HK-2 (cell line): ENCODE results near the gene NCLN.
"Not testable (repeated sequence)": the region's sequence is repeated elsewhere in the genome, so short reads cannot be mapped to it uniquely, and the experiment has no call there.

Experiments
- DNase-seq: peaks from one replicate; pipeline ENCODE4 v3.0.0-alpha.2; 2018; ENCODE audit not compliant: unreplicated experiment

Gene NCLN

GRCh38 chr19:3154957-3155736, 30.6 kb upstream of the NCLN start:
- peak; percentile 89 for DNase-seq

DNA sequence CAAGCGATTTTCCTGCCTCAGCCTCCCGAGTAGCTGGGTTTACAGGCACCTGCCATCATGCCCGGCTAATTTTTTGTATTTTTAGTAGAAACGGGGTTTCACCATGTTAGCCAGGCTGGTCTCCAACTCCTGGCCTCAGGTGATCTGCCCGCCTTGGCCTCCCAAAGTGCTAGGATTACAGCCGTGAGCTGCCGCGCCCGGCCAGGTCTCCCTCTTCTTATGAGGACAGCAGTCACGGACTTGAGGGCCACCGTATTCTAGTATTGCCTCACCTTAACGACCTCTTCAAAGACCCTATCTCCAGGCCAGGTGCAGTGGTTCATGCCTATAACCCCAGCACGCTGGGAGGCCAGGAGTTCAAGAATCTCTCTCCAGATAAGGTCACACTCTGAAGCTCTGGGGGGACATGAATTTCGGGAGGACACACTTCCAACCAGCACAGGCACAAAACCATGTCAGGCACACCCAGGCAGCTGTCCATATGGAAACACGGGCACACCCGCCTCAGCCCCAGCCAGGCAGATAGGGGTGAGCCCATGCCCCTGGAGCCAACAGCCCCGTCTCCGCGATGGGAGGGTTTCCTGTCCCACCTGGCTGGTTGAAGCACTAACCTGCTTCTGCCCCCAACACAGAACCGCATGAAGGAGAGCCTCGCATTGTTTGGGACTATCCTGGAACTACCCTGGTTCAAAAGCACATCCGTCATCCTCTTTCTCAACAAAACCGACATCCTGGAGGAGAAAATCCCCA, 28.5 kb upstream of the NCLN start:
- no peak for DNase-seq

DNA sequence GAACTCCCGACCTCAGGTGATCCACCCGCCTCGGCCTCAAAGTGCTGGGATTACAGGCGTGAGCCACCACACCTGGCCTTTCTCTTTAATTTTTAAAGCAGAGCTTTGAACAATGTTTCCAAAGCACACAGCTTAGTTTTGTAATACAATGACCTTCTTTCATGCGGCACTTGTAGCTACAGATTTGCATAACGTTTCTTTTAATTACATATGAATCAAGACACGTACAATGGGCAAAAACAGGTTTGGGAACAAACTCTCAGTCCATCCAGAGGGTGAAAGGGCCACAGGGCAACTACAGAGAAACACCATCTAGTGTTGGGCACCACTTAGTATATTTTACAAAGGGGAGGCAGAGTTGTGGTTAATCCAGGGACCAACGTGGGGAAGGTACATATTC, 26.2 kb upstream of the NCLN start:
- no peak for DNase-seq

GRCh38 chr19:3160219-3160618, 25.5 kb upstream of the NCLN start:
- no peak for DNase-seq

GRCh38 chr19:3161453-3161852, 24.3 kb upstream of the NCLN start:
- no peak for DNase-seq

DNA sequence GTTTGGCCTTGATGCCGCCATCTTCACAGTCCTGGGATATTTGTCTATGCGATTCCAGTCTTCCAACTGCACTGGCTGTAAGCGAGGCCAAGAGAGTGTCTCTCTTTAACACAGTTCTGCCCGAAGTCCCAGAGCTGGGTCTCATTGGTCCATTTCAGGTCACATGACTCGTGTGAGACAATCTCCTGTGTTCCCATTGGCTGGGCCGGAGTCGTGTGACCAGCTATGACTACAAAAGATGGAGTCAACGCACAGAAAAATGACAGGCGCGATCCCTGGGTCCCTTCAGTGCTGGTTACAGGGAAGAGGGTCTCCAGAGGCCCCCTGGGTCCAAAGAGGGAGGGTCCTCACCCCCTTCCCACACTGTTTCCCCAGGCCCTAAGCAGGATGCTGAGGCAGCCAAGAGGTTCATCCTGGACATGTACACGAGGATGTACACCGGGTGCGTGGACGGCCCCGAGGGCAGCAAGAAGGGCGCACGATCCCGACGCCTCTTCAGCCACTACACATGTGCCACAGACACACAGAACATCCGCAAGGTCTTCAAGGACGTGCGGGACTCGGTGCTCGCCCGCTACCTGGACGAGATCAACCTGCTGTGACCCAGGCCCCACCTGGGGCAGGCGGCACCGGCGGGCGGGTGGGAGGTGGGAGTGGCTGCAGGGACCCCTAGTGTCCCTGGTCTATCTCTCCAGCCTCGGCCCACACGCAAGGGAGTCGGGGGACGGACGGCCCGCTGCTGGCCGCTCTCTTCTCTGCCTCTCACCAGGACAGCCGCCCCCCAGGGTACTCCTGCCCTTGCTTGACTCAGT, 23.1 kb upstream of the NCLN start:
- DNase-seq, result no peak

- peak; percentile 69 for DNase-seq
Observed at GRCh38 chr19:3163230-3163886, 22.4 kb upstream of the NCLN start.

DNA sequence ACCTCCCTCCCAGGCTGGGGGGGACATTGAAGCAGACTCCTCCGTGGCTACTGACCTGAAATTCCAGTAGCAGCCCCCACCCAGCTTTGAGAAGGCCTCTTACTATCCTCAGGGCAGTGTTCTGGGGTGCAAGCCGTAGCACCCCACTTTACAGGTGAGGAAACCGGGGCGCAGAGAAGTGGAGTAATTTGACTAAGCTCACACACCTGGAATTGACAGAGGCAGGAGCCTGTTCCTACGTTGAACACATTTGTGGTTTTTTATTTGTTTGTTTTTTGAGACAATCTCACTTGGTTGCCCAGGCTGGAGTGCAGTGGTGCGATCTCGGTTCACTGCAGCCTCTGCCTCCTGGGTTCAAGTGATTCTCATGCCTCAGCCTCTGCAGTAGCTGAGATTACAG, 21.8 kb upstream of the NCLN start:
- no peak for DNase-seq

GRCh38 chr19:3167533-3168272, 18.0 kb upstream of the NCLN start:
- no peak for DNase-seq

DNA sequence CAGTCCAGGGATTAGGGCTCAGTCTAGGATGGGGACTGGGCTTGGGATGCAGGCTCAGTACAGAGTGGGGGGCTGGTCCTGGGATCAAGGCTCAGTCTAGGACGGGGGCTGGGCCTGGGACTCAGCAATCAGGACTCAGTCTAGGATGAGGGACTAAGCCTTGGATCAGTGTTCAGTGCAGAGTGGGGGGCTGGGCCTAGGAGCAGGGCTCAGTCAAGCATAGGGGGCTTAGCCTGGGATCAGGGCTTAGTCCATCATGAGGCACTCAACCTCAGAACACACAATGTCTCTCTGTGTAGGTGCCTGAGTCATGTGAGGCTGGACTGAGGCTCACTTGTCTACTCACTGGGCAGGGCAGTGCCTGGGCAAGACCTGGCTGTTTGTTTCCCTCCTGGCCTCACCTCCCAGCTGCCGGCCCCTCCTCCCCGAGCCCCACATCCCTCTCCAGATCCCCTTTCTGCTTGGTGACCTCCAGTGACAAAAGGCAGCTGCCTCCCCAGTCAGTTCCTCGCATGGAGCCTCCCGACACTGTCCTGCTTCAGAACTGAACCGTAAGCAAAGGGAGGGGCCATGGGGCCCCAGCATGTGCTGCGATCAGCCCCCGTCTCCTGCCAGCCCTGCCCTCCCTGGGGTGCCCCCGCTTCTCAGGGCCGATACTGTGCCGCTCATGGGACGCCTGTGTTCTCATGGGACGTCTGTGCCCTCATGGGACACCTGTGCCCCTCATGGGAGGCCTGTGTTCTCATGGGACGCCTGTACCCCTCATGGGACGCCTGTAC, 13.6 kb upstream of the NCLN start:
- no peak for DNase-seq

DNA sequence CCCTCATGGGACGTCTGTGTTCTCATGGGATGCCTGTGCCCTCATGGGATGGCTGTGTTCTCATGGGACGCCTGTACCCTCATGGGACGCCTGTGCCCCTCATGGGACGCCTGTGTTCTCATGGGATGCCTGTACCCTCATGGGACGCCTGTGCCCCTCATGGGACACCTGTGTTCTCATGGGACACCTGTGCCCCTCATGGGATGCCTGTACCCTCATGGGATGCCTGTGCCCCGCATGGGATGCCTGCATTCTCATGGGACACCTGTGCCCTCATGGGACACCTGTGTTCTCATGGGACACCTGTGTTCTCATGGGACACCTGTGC, 13.1 kb upstream of the NCLN start:
- not testable (repeated sequence) for DNase-seq

DNA sequence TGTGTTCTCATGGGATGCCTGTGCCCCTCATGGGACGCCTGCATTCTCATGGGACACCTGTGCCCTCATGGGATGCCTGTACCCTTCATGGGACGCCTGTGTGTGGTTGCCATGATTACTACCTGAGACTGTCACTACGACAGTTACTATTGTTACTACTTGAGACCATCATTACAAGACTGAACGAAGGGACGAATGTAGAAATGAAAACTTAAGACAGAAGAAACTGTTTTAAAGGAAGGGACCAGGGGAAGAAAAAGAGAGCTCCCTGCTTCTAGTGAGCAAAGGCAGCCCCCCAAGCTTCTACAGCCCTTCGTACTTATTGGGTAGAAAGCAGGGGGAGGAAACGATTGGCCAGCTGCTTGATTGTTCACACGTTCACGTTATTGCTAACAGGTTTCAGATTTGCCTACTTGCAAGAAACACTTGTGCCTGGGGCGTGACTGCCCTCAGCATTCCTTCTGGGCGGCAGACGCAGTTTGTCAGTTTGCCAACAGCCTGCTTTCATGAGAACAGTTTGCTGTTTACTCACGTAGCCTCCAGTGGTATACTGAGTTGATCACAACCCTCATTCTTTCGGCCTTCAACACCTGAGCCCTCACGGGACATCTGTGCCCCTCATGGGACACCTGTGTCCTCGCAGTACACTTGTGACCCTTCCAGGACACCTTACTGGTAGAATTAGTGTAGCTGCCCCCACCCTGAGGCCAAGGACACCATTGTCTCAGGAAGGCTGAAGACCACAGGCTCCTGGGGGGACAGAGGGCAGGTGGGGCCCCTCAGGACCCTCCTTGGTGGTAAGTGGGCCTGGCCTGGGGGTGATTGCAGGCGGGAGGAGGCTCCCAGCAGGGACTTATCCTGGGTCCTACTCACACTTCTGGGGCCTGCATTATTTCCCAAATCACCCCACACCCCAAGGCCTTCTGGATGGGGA, 9.7 kb upstream of the NCLN start:
- peak; percentile 57 for DNase-seq

DNA sequence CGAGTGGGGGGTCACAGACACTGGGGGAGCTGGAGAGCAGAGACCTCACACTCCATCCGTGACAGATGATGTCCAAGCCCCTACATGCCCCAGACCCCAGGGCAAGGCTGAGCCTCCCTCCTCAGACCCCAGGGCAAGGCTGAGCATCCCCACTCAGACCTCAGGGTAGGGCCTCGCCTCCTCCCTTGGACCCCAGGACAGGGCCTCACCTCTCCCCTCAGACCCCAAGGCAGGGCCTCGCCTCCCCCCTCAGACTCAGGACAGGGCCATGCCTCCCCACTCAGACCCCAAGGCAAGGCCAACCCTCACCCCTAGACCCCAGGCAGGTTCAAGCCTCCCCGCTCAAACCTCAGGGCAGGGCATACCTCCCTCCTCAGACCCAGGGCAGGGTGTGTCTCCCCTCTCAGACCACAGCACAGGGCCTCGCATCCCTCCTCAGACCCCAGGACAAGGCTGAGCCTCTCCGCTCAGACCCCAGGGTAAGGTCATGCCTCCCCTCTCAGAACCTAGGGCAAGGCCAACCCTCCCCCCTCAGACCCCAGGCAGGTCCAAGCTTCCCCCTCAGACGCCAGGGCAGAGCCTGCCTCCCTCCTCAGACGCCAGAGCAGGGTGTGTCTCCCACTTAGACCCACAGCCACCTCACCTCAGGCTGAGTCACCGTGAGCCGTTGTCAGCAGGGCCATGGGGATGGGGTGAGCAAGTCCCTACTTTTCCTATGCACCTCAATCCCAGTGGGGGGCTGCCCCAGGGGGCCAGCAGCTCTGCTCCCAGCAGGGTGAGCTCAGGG, 8.8 kb upstream of the NCLN start:
- DNase-seq, result peak; percentile 76

DNA sequence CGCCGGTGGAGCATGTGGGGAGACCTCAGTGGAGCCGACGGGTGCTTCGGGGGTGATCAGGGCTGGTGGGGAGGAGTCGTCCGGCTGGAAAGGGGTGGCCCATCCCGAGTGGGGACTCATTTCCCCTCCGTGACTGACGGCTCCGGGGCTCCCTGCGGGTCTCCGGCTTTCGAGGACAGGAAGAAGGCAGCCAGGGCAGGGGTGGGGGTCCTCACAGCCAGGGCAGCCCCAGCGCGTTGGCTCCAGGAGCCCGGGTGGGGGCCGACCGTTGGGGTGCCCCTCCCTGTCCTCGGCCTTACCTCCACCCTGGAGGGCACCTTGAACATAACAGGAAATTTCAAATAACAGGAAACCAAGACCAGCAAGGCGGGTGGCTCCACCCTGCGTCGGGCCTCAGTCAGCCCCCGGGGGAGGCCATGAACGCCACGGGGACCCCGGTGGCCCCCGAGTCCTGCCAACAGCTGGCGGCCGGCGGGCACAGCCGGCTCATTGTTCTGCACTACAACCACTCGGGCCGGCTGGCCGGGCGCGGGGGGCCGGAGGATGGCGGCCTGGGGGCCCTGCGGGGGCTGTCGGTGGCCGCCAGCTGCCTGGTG, 7.3 kb upstream of the NCLN start, which contains the start of gene S1PR4:
Gene S1PR4 (plus strand): TSS at position 393 of the 596 bp plus-strand sequence. CDS start 24 bp downstream, at position 417.
- no peak for DNase-seq

DNA sequence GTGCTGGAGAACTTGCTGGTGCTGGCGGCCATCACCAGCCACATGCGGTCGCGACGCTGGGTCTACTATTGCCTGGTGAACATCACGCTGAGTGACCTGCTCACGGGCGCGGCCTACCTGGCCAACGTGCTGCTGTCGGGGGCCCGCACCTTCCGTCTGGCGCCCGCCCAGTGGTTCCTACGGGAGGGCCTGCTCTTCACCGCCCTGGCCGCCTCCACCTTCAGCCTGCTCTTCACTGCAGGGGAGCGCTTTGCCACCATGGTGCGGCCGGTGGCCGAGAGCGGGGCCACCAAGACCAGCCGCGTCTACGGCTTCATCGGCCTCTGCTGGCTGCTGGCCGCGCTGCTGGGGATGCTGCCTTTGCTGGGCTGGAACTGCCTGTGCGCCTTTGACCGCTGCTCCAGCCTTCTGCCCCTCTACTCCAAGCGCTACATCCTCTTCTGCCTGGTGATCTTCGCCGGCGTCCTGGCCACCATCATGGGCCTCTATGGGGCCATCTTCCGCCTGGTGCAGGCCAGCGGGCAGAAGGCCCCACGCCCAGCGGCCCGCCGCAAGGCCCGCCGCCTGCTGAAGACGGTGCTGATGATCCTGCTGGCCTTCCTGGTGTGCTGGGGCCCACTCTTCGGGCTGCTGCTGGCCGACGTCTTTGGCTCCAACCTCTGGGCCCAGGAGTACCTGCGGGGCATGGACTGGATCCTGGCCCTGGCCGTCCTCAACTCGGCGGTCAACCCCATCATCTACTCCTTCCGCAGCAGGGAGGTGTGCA, 6.6 kb upstream of the NCLN start:
- no peak for DNase-seq

DNA sequence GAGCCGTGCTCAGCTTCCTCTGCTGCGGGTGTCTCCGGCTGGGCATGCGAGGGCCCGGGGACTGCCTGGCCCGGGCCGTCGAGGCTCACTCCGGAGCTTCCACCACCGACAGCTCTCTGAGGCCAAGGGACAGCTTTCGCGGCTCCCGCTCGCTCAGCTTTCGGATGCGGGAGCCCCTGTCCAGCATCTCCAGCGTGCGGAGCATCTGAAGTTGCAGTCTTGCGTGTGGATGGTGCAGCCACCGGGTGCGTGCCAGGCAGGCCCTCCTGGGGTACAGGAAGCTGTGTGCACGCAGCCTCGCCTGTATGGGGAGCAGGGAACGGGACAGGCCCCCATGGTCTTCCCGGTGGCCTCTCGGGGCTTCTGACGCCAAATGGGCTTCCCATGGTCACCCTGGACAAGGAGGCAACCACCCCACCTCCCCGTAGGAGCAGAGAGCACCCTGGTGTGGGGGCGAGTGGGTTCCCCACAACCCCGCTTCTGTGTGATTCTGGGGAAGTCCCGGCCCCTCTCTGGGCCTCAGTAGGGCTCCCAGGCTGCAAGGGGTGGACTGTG, 5.9 kb upstream of the NCLN start:
- no peak for DNase-seq
